Neural progenitor cell (in vitro differentiated cells): ENCODE results near the gene STAG3.

Experiments
- EZH2 ChIP-seq: fragments of 200-600 bp; sonication (generic); IDR thresholded peaks from 2 replicates; pipeline ENCODE4 v1.6.1; 2017; ENCODE audit warnings: antibody characterized with exemption, mild to moderate bottlenecking, moderate library complexity
- EZH2phosphoT487 ChIP-seq: fragments of 200-600 bp; sonication (generic); IDR thresholded peaks from 2 replicates; pipeline ENCODE4 v1.6.1; 2017; ENCODE audit warnings: antibody characterized with exemption
- TF ChIP-seq, protein P1 (sequence below): fragments of 200-600 bp; sonication (generic); IDR thresholded peaks from 2 replicates; pipeline ENCODE4 v1.5.1; 2017; ENCODE audit warnings: antibody characterized with exemption, mild to moderate bottlenecking

DNA sequence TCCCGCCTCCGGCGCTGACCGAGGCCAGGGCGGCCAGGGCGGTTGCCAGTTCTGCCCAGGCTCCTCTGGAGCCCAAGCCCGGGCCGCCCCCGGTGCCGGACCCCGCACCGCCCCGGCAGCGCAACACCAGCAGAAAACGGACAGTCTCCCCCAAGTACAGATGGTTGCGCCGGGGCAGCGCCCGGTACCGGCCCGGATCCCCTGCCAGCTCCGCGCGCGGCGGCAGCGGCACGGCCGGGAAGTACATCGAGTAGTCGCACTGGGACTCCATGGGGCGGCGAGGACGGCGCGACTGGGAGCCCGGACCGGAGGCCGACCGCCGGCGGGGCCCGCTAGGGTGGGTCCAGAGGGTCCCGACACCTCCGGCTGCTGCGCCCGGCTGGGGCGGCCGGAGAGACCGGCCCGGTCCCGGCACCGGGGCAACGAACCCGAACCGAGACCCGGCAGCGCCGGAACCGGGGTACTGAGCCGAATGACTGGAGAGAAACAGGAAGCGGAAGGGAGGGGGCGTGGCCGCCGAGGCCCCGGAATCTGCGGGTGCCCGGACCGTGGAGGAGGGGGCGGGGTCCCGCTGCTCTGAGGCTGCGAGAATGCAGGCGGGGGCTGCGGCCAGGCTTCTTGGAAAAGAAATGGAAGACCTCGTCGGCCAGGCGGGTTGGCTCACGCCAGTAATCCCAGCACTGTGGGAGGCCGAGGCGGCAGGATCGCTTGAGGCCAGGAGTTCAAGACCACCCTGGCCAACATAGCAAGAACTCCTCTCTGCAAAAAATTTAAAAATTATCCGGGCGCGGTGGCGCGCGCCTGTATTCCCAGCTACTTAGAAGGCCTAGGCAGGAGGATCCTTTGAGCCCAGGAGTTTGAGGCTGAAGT, 19.3 kb upstream of the STAG3 start, which contains the start of gene TRAPPC14:
- TF ChIP-seq, protein P1, sequence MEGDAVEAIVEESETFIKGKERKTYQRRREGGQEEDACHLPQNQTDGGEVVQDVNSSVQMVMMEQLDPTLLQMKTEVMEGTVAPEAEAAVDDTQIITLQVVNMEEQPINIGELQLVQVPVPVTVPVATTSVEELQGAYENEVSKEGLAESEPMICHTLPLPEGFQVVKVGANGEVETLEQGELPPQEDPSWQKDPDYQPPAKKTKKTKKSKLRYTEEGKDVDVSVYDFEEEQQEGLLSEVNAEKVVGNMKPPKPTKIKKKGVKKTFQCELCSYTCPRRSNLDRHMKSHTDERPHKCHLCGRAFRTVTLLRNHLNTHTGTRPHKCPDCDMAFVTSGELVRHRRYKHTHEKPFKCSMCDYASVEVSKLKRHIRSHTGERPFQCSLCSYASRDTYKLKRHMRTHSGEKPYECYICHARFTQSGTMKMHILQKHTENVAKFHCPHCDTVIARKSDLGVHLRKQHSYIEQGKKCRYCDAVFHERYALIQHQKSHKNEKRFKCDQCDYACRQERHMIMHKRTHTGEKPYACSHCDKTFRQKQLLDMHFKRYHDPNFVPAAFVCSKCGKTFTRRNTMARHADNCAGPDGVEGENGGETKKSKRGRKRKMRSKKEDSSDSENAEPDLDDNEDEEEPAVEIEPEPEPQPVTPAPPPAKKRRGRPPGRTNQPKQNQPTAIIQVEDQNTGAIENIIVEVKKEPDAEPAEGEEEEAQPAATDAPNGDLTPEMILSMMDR, result peak; percentile 12
- TF ChIP-seq EZH2 (no peak), EZH2phosphoT487 (peak; percentile 33)
